Measurements from ENCODE around the gene GET3.

DNA sequence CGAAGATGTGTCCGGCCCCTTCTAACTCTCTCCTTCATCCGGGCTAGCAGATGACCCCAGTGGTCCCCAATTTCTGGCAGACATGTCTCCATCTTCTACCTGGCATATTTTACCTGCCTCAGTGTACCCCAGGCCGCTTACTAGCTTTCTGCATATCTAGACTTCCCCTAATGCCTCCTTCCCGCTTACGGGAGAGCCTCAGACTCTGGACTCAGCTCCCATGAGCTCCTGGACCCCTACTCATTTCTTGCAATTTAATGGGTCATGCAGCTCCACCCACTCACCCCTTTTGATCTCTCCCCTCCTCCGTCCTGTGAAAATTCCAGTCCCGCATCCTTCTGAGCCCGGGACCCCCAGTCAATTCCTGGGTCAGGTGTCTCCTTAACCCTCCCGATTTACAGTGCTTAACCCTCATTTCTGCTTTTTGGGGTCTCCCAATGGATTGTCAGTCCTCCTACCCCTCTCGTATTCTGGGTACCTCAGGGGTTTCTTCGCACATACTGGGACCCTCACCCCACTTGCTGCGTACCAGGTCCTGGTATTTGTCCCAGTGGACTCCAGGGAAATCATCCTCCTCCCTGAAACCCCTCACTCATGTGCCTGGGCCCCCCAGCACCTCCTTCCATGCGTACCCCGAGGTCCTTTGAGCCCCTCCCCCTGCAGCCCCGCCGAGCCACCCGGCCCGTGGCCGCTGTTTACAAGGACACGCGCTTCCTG is 53.5 kb downstream of the GET3 start:
- no peak for TF ChIP-seq CTCF (IDR thresholded peaks at IDR 0.05)
- no peak for TF ChIP-seq EZH2 (IDR thresholded peaks at IDR 0.05; ENCODE audit: borderline replicate concordance, insufficient read depth, low read depth, low read length, poor library complexity, severe bottlenecking)
